ENCODE data around the gene TIPIN.

GRCh38 chr15:66292571-66293418 lies 63.7 kb downstream of the TIPIN start:
- TF ChIP-seq CTCF (IDR thresholded peaks at IDR 0.05), result no peak
- no peak for TF ChIP-seq POLR2A (IDR thresholded peaks at IDR 0.05)

Measured in prostate gland (tissue), 2 donors.